ENCODE data around the gene STX1A.
"Not testable (repeated sequence)": the region's sequence is repeated elsewhere in the genome, so short reads cannot be mapped to it uniquely, and the experiment has no call there.

The STX1A gene

DNA sequence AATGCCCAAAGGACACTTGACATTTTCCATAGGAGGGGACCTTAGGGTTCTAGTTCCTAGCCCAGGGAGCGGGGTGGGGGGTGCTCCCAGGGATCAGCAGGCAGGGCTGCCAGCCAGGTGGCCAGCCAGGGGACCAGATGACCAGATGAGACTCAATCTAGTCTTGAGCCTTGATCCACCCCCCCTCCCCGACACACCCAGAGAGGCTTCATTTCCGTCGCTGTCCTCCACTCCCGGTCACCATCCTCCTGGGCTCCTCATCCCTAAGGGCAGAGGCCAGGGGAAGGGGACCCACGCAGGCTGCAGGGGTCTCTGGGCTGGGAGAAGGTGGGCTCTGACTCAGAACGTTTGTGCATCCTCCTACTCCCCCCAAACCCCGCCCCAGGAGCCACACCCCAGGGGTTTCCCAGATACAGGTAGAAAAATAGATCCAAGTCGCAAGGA lies 1.0 kb downstream of the STX1A start:
- no peak for DNase-seq (ENCODE audit: low read depth)
- H3K4me3 ChIP-seq (ENCODE audit: control insufficient read depth, low read depth, low read length), result peak overlapping the region; percentile 78
- TF ChIP-seq, protein P1, sequence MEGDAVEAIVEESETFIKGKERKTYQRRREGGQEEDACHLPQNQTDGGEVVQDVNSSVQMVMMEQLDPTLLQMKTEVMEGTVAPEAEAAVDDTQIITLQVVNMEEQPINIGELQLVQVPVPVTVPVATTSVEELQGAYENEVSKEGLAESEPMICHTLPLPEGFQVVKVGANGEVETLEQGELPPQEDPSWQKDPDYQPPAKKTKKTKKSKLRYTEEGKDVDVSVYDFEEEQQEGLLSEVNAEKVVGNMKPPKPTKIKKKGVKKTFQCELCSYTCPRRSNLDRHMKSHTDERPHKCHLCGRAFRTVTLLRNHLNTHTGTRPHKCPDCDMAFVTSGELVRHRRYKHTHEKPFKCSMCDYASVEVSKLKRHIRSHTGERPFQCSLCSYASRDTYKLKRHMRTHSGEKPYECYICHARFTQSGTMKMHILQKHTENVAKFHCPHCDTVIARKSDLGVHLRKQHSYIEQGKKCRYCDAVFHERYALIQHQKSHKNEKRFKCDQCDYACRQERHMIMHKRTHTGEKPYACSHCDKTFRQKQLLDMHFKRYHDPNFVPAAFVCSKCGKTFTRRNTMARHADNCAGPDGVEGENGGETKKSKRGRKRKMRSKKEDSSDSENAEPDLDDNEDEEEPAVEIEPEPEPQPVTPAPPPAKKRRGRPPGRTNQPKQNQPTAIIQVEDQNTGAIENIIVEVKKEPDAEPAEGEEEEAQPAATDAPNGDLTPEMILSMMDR (conservative IDR thresholded peaks at IDR 0.05; ENCODE audit: control insufficient read depth, insufficient read depth, low read depth, low read length), result no peak

DNA sequence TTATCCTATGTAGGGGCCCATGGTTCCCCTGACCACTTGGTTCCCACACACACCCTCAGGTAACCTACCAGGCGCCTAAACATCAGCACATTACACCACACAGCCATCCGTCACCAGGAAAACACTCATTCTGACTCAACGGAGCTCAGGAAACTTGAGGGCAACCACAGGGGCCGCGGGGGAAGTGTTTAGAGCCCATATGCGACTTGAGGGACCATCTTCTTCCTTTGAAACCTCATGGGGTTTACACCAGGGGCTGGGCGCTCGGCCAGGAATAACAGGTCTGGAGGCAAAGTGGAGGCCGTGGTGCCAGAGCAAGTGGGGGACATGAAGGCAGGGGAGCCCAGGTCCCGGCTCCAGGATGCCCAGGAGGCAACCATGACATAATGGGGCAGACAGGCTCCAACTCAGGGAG lies 1.5 kb downstream of the STX1A start:
- peak overlapping the region; percentile 78 for H3K4me3 ChIP-seq (ENCODE audit: control insufficient read depth, low read depth, low read length)
- TF ChIP-seq, protein P1 (conservative IDR thresholded peaks at IDR 0.05; ENCODE audit: control insufficient read depth, insufficient read depth, low read depth, low read length), result no peak
- DNase-seq (ENCODE audit: low read depth), result peak; percentile 92

DNA sequence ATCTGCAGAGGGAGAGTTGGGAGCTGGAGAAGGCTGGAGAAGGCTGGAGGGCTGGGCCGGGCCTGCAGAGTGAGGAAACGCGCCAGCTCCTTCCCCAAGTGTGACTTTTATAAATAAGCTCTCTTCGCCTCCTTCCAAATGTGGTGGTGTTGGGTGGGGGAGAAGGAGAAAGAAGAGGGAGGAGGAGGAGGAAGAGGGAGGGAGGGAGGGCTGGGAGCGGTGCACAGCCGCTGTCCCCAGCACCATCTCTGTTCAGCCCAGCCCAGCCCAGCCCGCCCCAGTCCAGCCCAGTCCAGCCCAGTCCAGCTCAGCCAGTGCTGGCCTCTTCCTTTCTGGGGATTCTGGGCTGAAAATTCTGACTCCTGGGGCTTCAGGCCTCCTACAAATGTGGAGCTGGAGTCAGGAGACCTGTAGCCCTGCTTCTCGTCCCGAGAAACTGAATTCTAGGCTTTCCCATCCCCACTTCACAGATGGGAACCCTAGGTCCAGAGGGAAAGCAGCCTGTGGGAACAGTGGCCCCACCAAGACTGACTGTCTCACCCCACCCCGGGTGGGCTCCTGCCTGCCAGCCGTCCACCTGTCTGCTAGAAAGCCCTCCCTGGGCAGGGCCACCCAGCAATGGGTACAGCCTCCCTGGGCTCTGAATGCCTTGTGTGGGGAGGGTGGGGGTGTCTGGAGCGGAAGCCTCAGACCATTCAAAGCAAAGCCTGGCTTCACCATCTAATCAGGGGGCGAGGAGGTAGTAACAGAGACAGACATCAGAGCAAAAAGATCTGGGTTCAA lies 2.3 kb downstream of the STX1A start:
- DNase-seq (ENCODE audit: low read depth), result peak; percentile 35

DNA sequence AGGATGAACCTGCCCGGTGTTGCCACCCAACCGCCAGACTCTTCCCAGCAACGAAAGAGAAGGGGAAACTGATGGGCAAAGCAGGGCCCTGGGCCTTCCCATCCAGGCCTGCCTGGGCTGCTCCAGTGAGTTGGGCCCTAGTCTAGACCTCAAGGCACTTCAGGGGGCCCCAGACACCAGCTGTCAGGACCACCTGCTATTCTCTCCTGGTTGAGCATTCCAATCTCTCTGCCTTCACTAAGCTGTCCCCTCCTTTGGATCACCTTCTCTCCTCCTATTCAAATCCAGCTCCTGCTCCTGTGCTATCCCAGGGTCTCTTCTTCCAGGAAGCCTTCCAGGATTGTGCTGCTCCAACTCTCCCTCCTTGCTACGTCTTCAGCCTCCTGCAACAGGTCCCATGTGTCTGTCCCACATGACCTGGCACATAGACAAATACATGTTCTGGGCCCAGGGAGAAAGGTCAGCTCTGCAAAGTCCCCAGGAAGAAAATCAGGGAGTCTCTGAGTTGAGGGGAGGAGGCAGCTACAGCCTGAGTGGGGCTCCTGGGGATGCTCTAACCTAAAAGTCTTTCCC lies 3.1 kb downstream of the STX1A start:
- TF ChIP-seq, protein P1 (conservative IDR thresholded peaks at IDR 0.05; ENCODE audit: control insufficient read depth, insufficient read depth, low read depth, low read length), result no peak
- peak; percentile 19 for DNase-seq (ENCODE audit: low read depth)
- no peak overlapping the region for H3K4me3 ChIP-seq (ENCODE audit: control insufficient read depth, low read depth, low read length)

More for the DNA sequence above, 2.3 kb downstream of the STX1A start:
- TF ChIP-seq, protein P1 (conservative IDR thresholded peaks at IDR 0.05; ENCODE audit: control insufficient read depth, insufficient read depth, low read depth, low read length), result no peak
- peak overlapping the region; percentile 78 for H3K4me3 ChIP-seq (ENCODE audit: control insufficient read depth, low read depth, low read length)

DNA sequence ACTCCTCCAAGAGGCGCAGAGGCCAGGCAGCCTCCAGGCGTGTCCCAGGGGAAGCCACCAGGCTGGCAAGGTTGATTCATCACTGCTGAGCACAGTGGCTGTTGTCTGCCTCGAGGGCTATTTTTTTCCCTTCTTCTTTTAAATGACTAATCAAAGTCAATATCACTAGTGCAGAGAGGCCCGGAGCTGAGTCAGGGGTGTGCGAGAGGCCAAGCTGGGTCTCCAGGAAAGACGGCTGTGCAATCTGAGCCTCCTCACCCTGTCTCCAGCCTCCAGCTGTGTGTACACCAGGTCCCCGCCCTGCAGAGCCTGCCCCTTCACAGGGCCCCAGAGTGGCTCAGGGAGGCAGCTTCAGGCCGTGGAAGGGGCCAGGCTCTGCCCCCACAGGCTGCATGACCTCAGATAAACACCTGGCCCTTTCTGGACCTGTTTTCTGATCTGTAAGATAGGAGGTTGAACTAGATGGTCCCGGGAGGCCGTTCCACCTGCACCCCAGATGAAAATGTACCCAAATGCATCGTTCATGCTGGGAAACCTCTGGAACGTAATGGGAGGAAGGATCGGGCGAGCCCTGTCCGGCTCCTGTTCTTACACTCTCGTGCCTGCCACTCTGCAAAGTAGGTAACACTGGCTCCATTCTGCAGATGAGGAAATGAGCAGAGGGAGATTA lies 3.7 kb downstream of the STX1A start:
- DNase-seq (ENCODE audit: low read depth), result peak; percentile 98

DNA sequence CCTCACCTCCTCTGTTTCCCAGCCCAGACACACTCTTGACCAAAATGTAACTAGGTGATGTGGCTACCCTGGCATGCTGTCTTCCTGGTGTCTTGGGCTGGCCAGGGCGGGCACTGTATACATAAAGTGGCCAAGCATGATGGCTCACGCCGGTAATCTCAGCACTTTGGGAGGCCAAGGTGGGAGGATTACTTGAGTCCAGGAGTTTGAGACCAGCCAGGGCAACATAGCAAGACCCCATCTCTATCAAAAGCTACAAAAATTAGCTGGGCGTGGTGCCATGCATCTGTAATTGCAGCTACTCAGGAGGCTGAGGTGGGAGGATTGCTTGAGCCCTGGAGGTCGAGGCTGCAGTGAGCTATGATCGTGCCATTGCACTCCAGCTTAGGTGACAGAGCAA lies 6.2 kb downstream of the STX1A start:
- not testable (repeated sequence) for H3K4me3 ChIP-seq (ENCODE audit: control insufficient read depth, low read depth, low read length); DNase-seq (ENCODE audit: low read depth)

More for the DNA sequence above, 3.7 kb downstream of the STX1A start:
- peak overlapping the region; percentile 1 for H3K4me3 ChIP-seq (ENCODE audit: control insufficient read depth, low read depth, low read length)
- TF ChIP-seq, protein P1 (conservative IDR thresholded peaks at IDR 0.05; ENCODE audit: control insufficient read depth, insufficient read depth, low read depth, low read length), result no peak

DNA sequence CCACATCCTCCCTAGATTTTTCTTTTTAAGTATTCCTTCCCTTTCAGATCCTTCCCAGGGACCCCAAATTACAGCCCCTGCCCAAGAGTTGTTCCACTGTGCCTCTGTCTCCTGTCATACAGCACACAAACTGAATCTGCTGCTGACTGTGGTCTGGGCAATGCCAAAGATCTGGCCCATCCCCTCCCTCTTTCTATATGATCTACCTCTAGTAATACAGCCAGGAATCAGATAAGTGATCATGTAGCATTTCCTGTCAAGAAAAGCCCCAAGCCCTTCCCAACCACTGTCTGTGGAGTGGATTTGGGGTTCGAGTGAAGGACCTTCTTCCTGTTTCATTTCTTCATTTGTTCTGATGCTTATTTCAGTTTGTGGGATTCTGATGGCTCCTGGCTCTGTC lies 6.7 kb downstream of the STX1A start:
- TF ChIP-seq, protein P1 (conservative IDR thresholded peaks at IDR 0.05; ENCODE audit: control insufficient read depth, insufficient read depth, low read depth, low read length), result no peak
- no peak overlapping the region for H3K4me3 ChIP-seq (ENCODE audit: control insufficient read depth, low read depth, low read length)
- DNase-seq (ENCODE audit: low read depth), result no peak

Measured in fibroblast of mammary gland (primary cell).